H1 (cell line): ENCODE measurements around the gene OSBPL2. TPM values are rescaled to one million over a fixed set of nuclear protein-coding genes. Genes with fewer than 3 reads are reported as not detected.

Source experiments
- CTCF ChIA-PET: fragments of 300-600 bp; sonication (Branson Sonifier 250); formaldehyde crosslinking; loops from one replicate; lab custom pipeline; 2021; ENCODE audit not compliant: partially characterized antibody; lab: Charles Lee
- POLR2A ChIA-PET: fragments of 300-600 bp; sonication (Branson Sonifier 250); formaldehyde crosslinking; loops from one replicate; lab custom pipeline; 2021; ENCODE audit warnings: inconsistent platforms; ENCODE audit not compliant: partially characterized antibody; lab: Charles Lee
- DNase-seq, 2 experiments: peaks; one replicate each; pipeline versions ENCODE4 v3.0.0 to v3.0.0-alpha.2; 2010 to 2022; ENCODE audit warnings: low spot score in 2 of 2, low read depth in 1 of 2, mixed read lengths in 1 of 2
- FAIRE-seq: peaks from 2 replicates; lab custom pipeline; 2011; peaks lifted over from hg19 to GRCh38; lab: Jason Lieb, UNC
- H2AFZ ChIP-seq: 2 replicates; pipeline ENCODE4 v1.8.1; 2012; ENCODE audit warnings: low read length, inconsistent platforms
- H2AK5ac ChIP-seq: 2 replicates; pipeline ENCODE4 v1.6.1; 2013; ENCODE audit warnings: low read depth, low read length
- H2BK120ac ChIP-seq: replicated peaks from 2 replicates; pipeline ENCODE3; 2013; ENCODE audit warnings: low read depth, low read length, inconsistent platforms
- H2BK12ac ChIP-seq: 2 replicates; pipeline ENCODE4 v1.6.1; 2013; ENCODE audit warnings: low read depth, low read length
- H2BK15ac ChIP-seq: 2 replicates; pipeline ENCODE4 v1.6.1; 2013; ENCODE audit warnings: low read length
- H2BK20ac ChIP-seq: 2 replicates; pipeline ENCODE4 v1.6.1; 2013; ENCODE audit warnings: low read length
- H2BK5ac ChIP-seq: 2 replicates; pipeline ENCODE4 v1.6.1; 2013; ENCODE audit warnings: low read depth, low read length
- H3K14ac ChIP-seq: 2 replicates; pipeline ENCODE4 v1.6.1; 2013; ENCODE audit warnings: inconsistent platforms; ENCODE audit not compliant: insufficient read length
- H3K18ac ChIP-seq: 2 replicates; pipeline ENCODE4 v1.6.1; 2013; ENCODE audit warnings: low read length; ENCODE audit errors: extremely low read depth
- H3K23ac ChIP-seq: 2 replicates; pipeline ENCODE4 v1.6.1; 2013; ENCODE audit warnings: inconsistent platforms; ENCODE audit not compliant: insufficient read length
- H3K23me2 ChIP-seq: 2 replicates; pipeline ENCODE4 v1.6.1; 2013; ENCODE audit warnings: low read depth, low read length
- H3K27ac ChIP-seq: 2 replicates; pipeline ENCODE4 v1.6.1; 2011; ENCODE audit warnings: low read depth, low read length, inconsistent platforms
- H3K27me3 ChIP-seq, 4 experiments: replicated peaks in 1 of 4; 1 replicate in 1 of 4; 2 replicates in 3 of 4; pipeline versions ENCODE4 v1.6.1 to v1.8.1; 2011 to 2013; ENCODE audit warnings: low read length in 3 of 4, mild to moderate bottlenecking in 3 of 4, inconsistent platforms in 2 of 4, mixed read lengths in 2 of 4, moderate library complexity in 1 of 4; ENCODE audit not compliant: control insufficient read depth in 3 of 4, insufficient read depth in 3 of 4; ENCODE audit errors: extremely low read depth in 1 of 4
- H3K36me3 ChIP-seq, 4 experiments: 2 replicates each; pipeline versions ENCODE4 v1.6.1 to v1.8.1; 2011 to 2013; ENCODE audit warnings: mild to moderate bottlenecking in 4 of 4, low read length in 3 of 4, moderate library complexity in 2 of 4, control low read depth in 1 of 4, inconsistent platforms in 1 of 4; ENCODE audit not compliant: insufficient read depth in 4 of 4, control insufficient read depth in 2 of 4
- H3K4ac ChIP-seq: replicated peaks from 2 replicates; pipeline ENCODE3; 2013; ENCODE audit warnings: low read length, low read depth, mixed read lengths, inconsistent platforms; ENCODE audit not compliant: insufficient read length
- H3K4me1 ChIP-seq, 4 experiments: replicated peaks in 1 of 4; 1 replicate in 1 of 4; 2 replicates in 3 of 4; pipeline versions ENCODE4 v1.6.1 to v1.8.1; 2011 to 2013; ENCODE audit warnings: low read length in 3 of 4, inconsistent platforms in 2 of 4, mixed read lengths in 1 of 4; ENCODE audit not compliant: insufficient read depth in 4 of 4, control insufficient read depth in 3 of 4
- H3K4me2 ChIP-seq, 2 experiments: 2 replicates each; pipeline versions ENCODE4 v1.6.1 to v1.8.1; 2011 to 2013; ENCODE audit warnings: low read depth in 2 of 2, low read length in 2 of 2, control low read depth in 1 of 2, inconsistent platforms in 1 of 2, mild to moderate bottlenecking in 1 of 2; ENCODE audit not compliant: insufficient read depth in 1 of 2
- H3K4me3 ChIP-seq, 4 experiments: fragments of 200-600, 300-600 bp in 1 of 4; sonication (generic), shearing (Covaris generic), sonication (Bioruptor Twin) in 1 of 4; 2 replicates each; pipeline versions ENCODE4 v1.5.1 to v1.8.1; 2011 to 2016; ENCODE audit warnings: low read length in 4 of 4, low read depth in 3 of 4, control low read depth in 2 of 4, inconsistent platforms in 2 of 4, mild to moderate bottlenecking in 2 of 4, mixed read lengths in 1 of 4, moderate library complexity in 1 of 4; ENCODE audit not compliant: insufficient read depth in 2 of 4; ENCODE audit errors: extremely low read depth in 1 of 4
- H3K56ac ChIP-seq: replicated peaks from 2 replicates; pipeline ENCODE3; 2013; ENCODE audit warnings: low read depth, mild to moderate bottlenecking, mixed read lengths, low read length, inconsistent platforms; ENCODE audit not compliant: insufficient read length
- H3K79me1 ChIP-seq: 2 replicates; pipeline ENCODE4 v1.6.1; 2013; ENCODE audit warnings: low read depth, low read length, control low read depth
- H3K79me2 ChIP-seq, 2 experiments: 2 replicates each; pipeline versions ENCODE4 v1.6.1 to v1.8.1; 2012 to 2013; ENCODE audit warnings: low read length in 2 of 2, mild to moderate bottlenecking in 2 of 2, inconsistent platforms in 1 of 2; ENCODE audit not compliant: insufficient read depth in 2 of 2, control insufficient read depth in 1 of 2
- H3K9ac ChIP-seq, 4 experiments: replicated peaks in 1 of 4; 1 replicate in 1 of 4; 2 replicates in 3 of 4; pipeline versions ENCODE4 v1.6.1 to v1.8.1; 2011 to 2013; ENCODE audit warnings: low read depth in 3 of 4, low read length in 3 of 4, control low read depth in 2 of 4, mild to moderate bottlenecking in 2 of 4, moderate library complexity in 2 of 4, inconsistent platforms in 1 of 4; ENCODE audit errors: extremely low read depth in 1 of 4
- H3K9me3 ChIP-seq, 2 experiments: 2 replicates each; pipeline versions ENCODE4 v1.6.1 to v1.8.1; 2012 to 2013; ENCODE audit warnings: mild to moderate bottlenecking in 2 of 2, moderate library complexity in 2 of 2, control low read depth in 1 of 2, inconsistent platforms in 1 of 2, low read depth in 1 of 2, low read length in 1 of 2, mixed read lengths in 1 of 2; ENCODE audit not compliant: insufficient read depth in 2 of 2
- H4K20me1 ChIP-seq, 2 experiments: replicated peaks in 1 of 2; 2 replicates each; pipeline versions ENCODE3 to v1.8.1; 2011 to 2013; ENCODE audit warnings: inconsistent platforms in 2 of 2, low read length in 2 of 2, mild to moderate bottlenecking in 1 of 2; ENCODE audit not compliant: insufficient read depth in 2 of 2, control insufficient read depth in 1 of 2
- H4K5ac ChIP-seq: 2 replicates; pipeline ENCODE4 v1.6.1; 2013; ENCODE audit warnings: low read length, low read depth, mixed read lengths, inconsistent platforms; ENCODE audit not compliant: insufficient read length
- H4K8ac ChIP-seq: 2 replicates; pipeline ENCODE4 v1.8.0; 2013; ENCODE audit warnings: mild to moderate bottlenecking, moderate library complexity, low read length, inconsistent platforms; ENCODE audit not compliant: insufficient read depth; ENCODE audit errors: extremely low read depth
- H4K91ac ChIP-seq: replicated peaks from 2 replicates; pipeline ENCODE3; 2013; ENCODE audit warnings: low read length, mixed read lengths, inconsistent platforms; ENCODE audit not compliant: insufficient read length
- EGR1 ChIP-seq: IDR thresholded peaks from 2 replicates; pipeline ENCODE4 v1.6.1; 2011; ENCODE audit warnings: low read depth, low read length, borderline replicate concordance
- EP300 ChIP-seq, 2 experiments: IDR thresholded peaks; 1 replicate in 1 of 2; 2 replicates in 1 of 2; pipeline ENCODE4 v1.6.1; 2011 to 2012; ENCODE audit warnings: low read depth in 2 of 2, low read length in 2 of 2, mild to moderate bottlenecking in 2 of 2, borderline replicate concordance in 1 of 2, inconsistent platforms in 1 of 2, moderate library complexity in 1 of 2
- JUND ChIP-seq: IDR thresholded peaks from 2 replicates; pipeline ENCODE4 v1.6.1; 2011; ENCODE audit warnings: mild to moderate bottlenecking, improper control_type of control experiment, low read length
- POU5F1 ChIP-seq: IDR thresholded peaks from 2 replicates; pipeline ENCODE4 v1.6.1; 2011; ENCODE audit warnings: low read depth, mild to moderate bottlenecking, low read length, moderate library complexity
- RAD21 ChIP-seq, 2 experiments: IDR thresholded peaks in 1 of 2; conservative IDR thresholded peaks in 1 of 2; 2 replicates each; pipeline ENCODE4 v1.6.1; 2011; ENCODE audit warnings: low read depth in 2 of 2, low read length in 2 of 2, improper control_type of control experiment in 1 of 2, inconsistent platforms in 1 of 2, mild to moderate bottlenecking in 1 of 2, moderate library complexity in 1 of 2
- RFX5 ChIP-seq: IDR thresholded peaks from 2 replicates; pipeline ENCODE4 v1.6.1; 2011; ENCODE audit warnings: low read depth, low read length, improper control_type of control experiment, borderline replicate concordance
- RNF2 ChIP-seq: fragments of 200-900, 300-1000 bp; sonication (generic); IDR thresholded peaks from 2 replicates; pipeline ENCODE4 v1.7.1; 2016; ENCODE audit warnings: borderline replicate concordance, low read depth, mild to moderate bottlenecking, antibody characterized with exemption, low read length; ENCODE audit not compliant: poor library complexity, severe bottlenecking; ENCODE audit errors: missing control alignments
- RXRA ChIP-seq: IDR thresholded peaks from 2 replicates; pipeline ENCODE4 v1.6.1; 2011; ENCODE audit warnings: low read depth, mild to moderate bottlenecking, low read length, moderate library complexity; ENCODE audit not compliant: insufficient read depth
- SIX5 ChIP-seq: IDR thresholded peaks from 2 replicates; pipeline ENCODE4 v1.6.1; 2011; ENCODE audit warnings: mild to moderate bottlenecking, low read depth, low read length
- TAF7 ChIP-seq: optimal IDR thresholded peaks from 2 replicates; pipeline ENCODE3; 2011; ENCODE audit warnings: low read depth, mild to moderate bottlenecking, inconsistent platforms, low read length, moderate library complexity, borderline replicate concordance
- TCF12 ChIP-seq: IDR thresholded peaks from 2 replicates; pipeline ENCODE4 v1.6.1; 2011; ENCODE audit warnings: low read depth, mild to moderate bottlenecking, low read length
- WGBS, 2 experiments: shearing (Covaris generic) in 1 of 2; methylation state at CpG; one replicate each; pipeline versions ENCODE4 v1.1.6 to v1.1.7; 2013 to 2015; ENCODE audit warnings: low lambda C conversion rate in 2 of 2, mixed read lengths in 2 of 2, inconsistent platforms in 1 of 2, low coverage in 1 of 2, missing lambda C conversion rate in 1 of 2; ENCODE audit not compliant: insufficient replicate concordance in 2 of 2, insufficient coverage in 1 of 2, insufficient read length in 1 of 2; ENCODE audit errors: extremely low coverage in 1 of 2, missing lambda C conversion rate in 1 of 2; 5-methylcytosine and 5-hydroxymethylcytosine counted together
- polyA plus RNA-seq, 7 experiments: library from polyadenylated mRNA; depleted of rRNA in 3 of 7; stranded (reverse) in 5 of 7; unstranded in 2 of 7; fragments of >200 nt in 5 of 7; fragments of 200-250 nt in 2 of 7; gene quantifications; 1 replicate in 5 of 7; 2 replicates in 1 of 7; 4 replicates in 1 of 7; pipeline versions ENCODE4 v1.2.1 to v1.2.3, GENCODE V29; 2011 to 2013; ENCODE audit warnings: missing spikeins in 2 of 7, mixed read lengths in 2 of 7
- total RNA-seq: library from RNA; stranded (reverse); fragmentation: NEBNext Ultra II Directional; extraction: Animal tissue kit (Norgen Biotek cat#: 25700); gene quantifications from 2 replicates; pipeline ENCODE4 v1.2.1, GENCODE V29; 2021

Gene OSBPL2
- total and polyA plus RNA-seq, 2 of the 8 experiments (the other 6 are each of a cell fraction or from before 2014, with no cell fraction given), result 11.7 to 42.4 TPM

GRCh38 chr20:62222266-62222850 lies 16.0 kb upstream of the OSBPL2 start:
- TF ChIP-seq RNF2 (no peak), EP300 (IDR thresholded peaks at IDR 0.05; ENCODE audit: borderline replicate concordance in 1 of 2, low read depth in 2 of 2, low read length in 2 of 2) (no peak), TAF7 (no peak), POU5F1 (no peak), SIX5 (no peak), RFX5 (no peak), RXRA (no peak), JUND (no peak), TCF12 (no peak), EGR1 (no peak), RAD21 (IDR thresholded peaks at IDR 0.05 in 1 of 2, conservative IDR thresholded peaks at IDR 0.05 in 1 of 2; ENCODE audit: low read depth in 2 of 2, low read length in 2 of 2) (no peak)
- H3K27me3 ChIP-seq, result peaks cover 9 to 64% (median 43%) of the 10 kb centered on the region in 4 experiments
- no peak overlapping the region for H3K4me2 ChIP-seq
- FAIRE-seq (no peak), DNase-seq (no peak)
- no peaks in the 10 kb centered on the region for H3K36me3 ChIP-seq
- no peaks in the 10 kb centered on the region for H3K79me1 ChIP-seq
- no peak overlapping the region for H2AK5ac ChIP-seq
- no peak overlapping the region for H2BK20ac ChIP-seq
- no peak overlapping the region for H3K14ac ChIP-seq
- H2BK120ac ChIP-seq, result no peak overlapping the region
- 96% methylated on average over 12 of the region's 18 CpGs; no CpG with 5 or more reads in 1 of the 2 experiments for WGBS, 2 experiments
- H3K23me2 ChIP-seq, result peaks cover 21% of the 10 kb centered on the region; the same call in 1 of the 2 replicates
- ChIA-PET POLR2A (interaction anchor here (0.7 to 1.6 kb wide), 2 partner anchors 31 to 51 kb away, joined by 3 read pairs; no protein-coding TSS in a partner anchor), CTCF (interaction anchor here (1.1 to 2.2 kb wide), 4 partner anchors 10 to 245 kb away, joined by 3 to 6 read pairs (median 3); no protein-coding TSS in a partner anchor)
- no peak overlapping the region for H3K23ac ChIP-seq
- H3K4me1 ChIP-seq, result peaks cover 0 to 34% (median 16%) of the 10 kb centered on the region in 4 experiments; a peak in 6 of 7 replicates
- H4K5ac ChIP-seq, result no peak overlapping the region
- H3K9ac ChIP-seq, result no peak overlapping the region
- no peak overlapping the region for H3K27ac ChIP-seq
- H3K4me3 ChIP-seq, result no peak overlapping the region
- no peak overlapping the region for H4K91ac ChIP-seq
- H3K56ac ChIP-seq, result no peak overlapping the region
- H2AFZ ChIP-seq, result no peak overlapping the region
- no peak overlapping the region for H4K8ac ChIP-seq
- no peak overlapping the region for H2BK5ac ChIP-seq
- no peaks in the 10 kb centered on the region for H3K9me3 ChIP-seq
- peaks cover 6 to 18% of the 10 kb centered on the region in 2 experiments for H4K20me1 ChIP-seq
- H2BK15ac ChIP-seq, result 0 out of 2 replicates have a peak overlapping the region, but pooled peaks have one; percentile 61
- H3K4ac ChIP-seq, result no peak overlapping the region
- no peaks in the 10 kb centered on the region for H3K79me2 ChIP-seq
- H3K18ac ChIP-seq, result no peak overlapping the region
- H2BK12ac ChIP-seq, result no peak overlapping the region; the same call in 1 of the 2 replicates
